HepG2 (cell line): ENCODE data around the gene CENPP. TPM values are rescaled to one million over a fixed set of nuclear protein-coding genes. Genes with fewer than 3 reads are reported as not detected.

ENCODE experiments used
- ATAC-seq: fragments of 200-7000 bp; cut with Tn5 transposase; 3 replicates; pipeline ENCODE4 v1.9.1; 2020; ENCODE audit warnings: mild to moderate bottlenecking, moderate library complexity
- BruUV-seq: library from RNA; stranded (reverse); fragments of 400-500 nt; replicated peaks from 2 replicates; lab custom pipeline; 2021; lab: Mats Ljungman, UMichigan
- CTCF ChIA-PET: fragments of 300-600 bp; formaldehyde crosslinking; extraction: SDS; loops from one replicate; lab custom pipeline; 2021; ENCODE audit warnings: low total read pairs, inconsistent platforms, low intra/inter-chr PET ratio; lab: Yijun Ruan, JAX
- POLR2A ChIA-PET: fragments of 350-600 bp; sonication (Branson Sonifier 250); formaldehyde crosslinking; loops from one replicate; lab custom pipeline; 2020; ENCODE audit warnings: antibody characterized with exemption, inconsistent platforms; lab: Yijun Ruan, JAX
- DNase-seq: peaks from one replicate; pipeline ENCODE4 v3.0.0-alpha.2; 2015; ENCODE audit warnings: low spot score
- FAIRE-seq: peaks from 3 replicates; lab custom pipeline; 2011; peaks lifted over from hg19 to GRCh38; lab: Jason Lieb, UNC
- H2AFZ ChIP-seq: one replicate; pipeline ENCODE4 v1.6.1; 2011; ENCODE audit warnings: low read length, inconsistent platforms
- H3K27ac ChIP-seq: fragments of 300-600 bp; 3 replicates; pipeline ENCODE4 v1.8.0; 2011; ENCODE audit warnings: mixed run types, mild to moderate bottlenecking, mixed read lengths, low read length, inconsistent platforms; ENCODE audit not compliant: insufficient read depth; ENCODE audit errors: extremely low read length
- H3K27me3 ChIP-seq, 2 experiments: fragments of 200-600 bp in 1 of 2; 2 replicates in 1 of 2; 3 replicates in 1 of 2; pipeline versions ENCODE4 v1.6.0 to v1.8.0; 2011; ENCODE audit warnings: low read length in 2 of 2, mild to moderate bottlenecking in 2 of 2, moderate library complexity in 2 of 2, inconsistent platforms in 1 of 2; ENCODE audit not compliant: insufficient read depth in 2 of 2, control insufficient read depth in 1 of 2
- H3K36me3 ChIP-seq, 2 experiments: fragments of 200-600 bp in 1 of 2; replicated peaks in 1 of 2; 2 replicates in 1 of 2; 3 replicates in 1 of 2; pipeline versions ENCODE4 v1.5.1 to v1.8.0; 2011; ENCODE audit warnings: low read length in 2 of 2, inconsistent platforms in 1 of 2; ENCODE audit not compliant: insufficient read depth in 2 of 2, control insufficient read depth in 1 of 2
- H3K4me1 ChIP-seq: 2 replicates; pipeline ENCODE4 v1.5.1; 2012; ENCODE audit warnings: low read length, inconsistent platforms; ENCODE audit not compliant: insufficient read depth
- H3K4me2 ChIP-seq: 2 replicates; pipeline ENCODE4 v1.6.0; 2011; ENCODE audit warnings: low read depth, low read length, inconsistent platforms
- H3K4me3 ChIP-seq, 3 experiments: fragments of 200-600 bp in 1 of 3; sonication (generic), shearing (Covaris generic) in 1 of 3; replicated peaks in 1 of 3; 2 replicates each; pipeline ENCODE4 v1.5.1; 2011 to 2016; ENCODE audit warnings: low read length in 3 of 3, inconsistent platforms in 2 of 3, low read depth in 2 of 3, mild to moderate bottlenecking in 2 of 3, control low read depth in 1 of 3, mixed read lengths in 1 of 3; ENCODE audit not compliant: insufficient read depth in 1 of 3
- H3K79me2 ChIP-seq: one replicate; pipeline ENCODE4 v1.6.1; 2011; ENCODE audit warnings: low read length, inconsistent platforms; ENCODE audit not compliant: insufficient read depth
- H3K9ac ChIP-seq: 2 replicates; pipeline ENCODE4 v1.6.0; 2011; ENCODE audit warnings: mild to moderate bottlenecking, low read depth, low read length, inconsistent platforms; ENCODE audit not compliant: insufficient read depth
- H3K9me3 ChIP-seq: 2 replicates; pipeline ENCODE4 v1.5.1; 2012; ENCODE audit warnings: mild to moderate bottlenecking, low read length
- H4K20me1 ChIP-seq: 2 replicates; pipeline ENCODE4 v1.6.0; 2011; ENCODE audit warnings: inconsistent platforms, mild to moderate bottlenecking, low read length, moderate library complexity; ENCODE audit not compliant: insufficient read depth
- ATF2 ChIP-seq: sonication (generic); formaldehyde crosslinking; IDR thresholded peaks from 2 replicates; pipeline ENCODE4 v1.4.0; 2020; ENCODE audit warnings: missing genetic modification reagents
- CREBL2 ChIP-seq: sonication (generic); formaldehyde crosslinking; IDR thresholded peaks from 2 replicates; pipeline ENCODE4 v1.8.1; 2023; ENCODE audit warnings: missing genetic modification reagents, mild to moderate bottlenecking, borderline replicate concordance
- DNMT3B ChIP-seq: conservative IDR thresholded peaks from 2 replicates; pipeline ENCODE4 v1.6.1; 2016; ENCODE audit warnings: missing biosample characterization, control low read depth
- FOXO4 ChIP-seq: sonication (generic); formaldehyde crosslinking; conservative IDR thresholded peaks from 2 replicates; pipeline ENCODE4 v1.8.1; 2023; ENCODE audit warnings: missing genetic modification reagents
- HNF4A ChIP-seq: sonication (generic); formaldehyde crosslinking; IDR thresholded peaks from 2 replicates; pipeline ENCODE4 v1.4.0; 2020; ENCODE audit warnings: missing genetic modification reagents
- NCOA1 ChIP-seq: sonication (generic); formaldehyde crosslinking; IDR thresholded peaks from 2 replicates; pipeline ENCODE4 v1.9.0; 2021; ENCODE audit warnings: missing genetic modification reagents
- NCOA2 ChIP-seq: sonication (generic); formaldehyde crosslinking; IDR thresholded peaks from 2 replicates; pipeline ENCODE4 v1.8.0; 2022; ENCODE audit warnings: inconsistent platforms
- PHB2 ChIP-seq: fragments of 450-650 bp; IDR thresholded peaks from 2 replicates; pipeline ENCODE4 v1.6.1; 2018; ENCODE audit not compliant: partially characterized antibody
- PRPF4 ChIP-seq: fragments of 200-400 bp; formaldehyde crosslinking; IDR thresholded peaks from 2 replicates; pipeline ENCODE4 v1.6.1; 2016; ENCODE audit warnings: low read length, low read depth; ENCODE audit not compliant: poor library complexity, severe bottlenecking
- STAT6 ChIP-seq: sonication (generic); formaldehyde crosslinking; IDR thresholded peaks from 2 replicates; pipeline ENCODE4 v1.4.0; 2020; ENCODE audit warnings: missing genetic modification reagents, mild to moderate bottlenecking, borderline replicate concordance
- ZBTB10 ChIP-seq: sonication (generic); formaldehyde crosslinking; IDR thresholded peaks from 2 replicates; pipeline ENCODE4 v1.4.0; 2020; ENCODE audit warnings: missing genetic modification reagents, borderline replicate concordance
- ZNF282 ChIP-seq: fragments of 450-650 bp; IDR thresholded peaks from 2 replicates; pipeline ENCODE4 v1.6.1; 2018; ENCODE audit not compliant: partially characterized antibody
- ZNF614 ChIP-seq: IDR thresholded peaks from 2 replicates; pipeline ENCODE4 v1.6.1; 2018; ENCODE audit warnings: missing biosample characterization, missing genetic modification reagents, inconsistent platforms, borderline replicate concordance
- ZNF652 ChIP-seq: IDR thresholded peaks from 2 replicates; pipeline ENCODE4 v1.6.1; 2016; ENCODE audit warnings: low read depth, borderline replicate concordance
- WGBS: methylation state at CpG from one replicate; pipeline ENCODE4 v1.1.6; 2017; ENCODE audit warnings: low lambda C conversion rate; 5-methylcytosine and 5-hydroxymethylcytosine counted together
- in situ Hi-C: cut with HindIII; loops from 2 replicates; pipeline ENCODE4 v1.10.0; 2017; ENCODE audit warnings: low pct_unique_long_range_greater_than_20kb; ENCODE audit not compliant: extremely low pct_ligation_motif_present
- intact Hi-C: fragments of 100-400 bp; cut with micrococcal nuclease; formaldehyde crosslinking; loops from one replicate; pipeline ENCODE4 v1.10.0; 2022; ENCODE audit not compliant: unreplicated experiment
- polyA plus RNA-seq, 8 experiments: library from polyadenylated mRNA; depleted of rRNA in 3 of 8; stranded (reverse) in 7 of 8; unstranded in 1 of 8; fragments of >200 nt; fragmentation: Illumina TruSeq in 4 of 8; extraction: Trizol in 4 of 8; gene quantifications; 2 replicates each; pipeline versions ENCODE4 v1.2.1 to v1.2.3, GENCODE V29; 2011 to 2016; ENCODE audit warnings: low read depth in 4 of 8, missing spikeins in 1 of 8, mixed read lengths in 1 of 8; ENCODE audit not compliant: insufficient read depth in 1 of 8
- total RNA-seq, 5 experiments: library from RNA; depleted of rRNA; stranded (reverse); fragments of >200 nt; fragmentation: Illumina TruSeq; extraction: Trizol; gene quantifications; 2 replicates each; pipeline ENCODE4 v1.2.3, GENCODE V29; 2016; ENCODE audit warnings: low read depth in 1 of 5

CENPP gene
- total and polyA plus RNA-seq, 2 of the 13 experiments (the other 11 are each of a cell fraction or from before 2014, with no cell fraction given), result 2.0 to 11.4 TPM

- TF ChIP-seq CREBL2, result no peak
Observed at GRCh38 chr9:92639791-92640271, 314.1 kb downstream of the CENPP start (continued).

- ChIA-PET POLR2A (no interaction called here), CTCF (no interaction called here)
- in situ Hi-C loops, result no loop called here
- BruUV-seq, result no TSS peak
- Histone ChIP-seq H3K9ac (no peak overlapping the region), H3K4me3 (no peak overlapping the region), H3K9me3 (no peaks in the 10 kb centered on the region), H3K36me3 (peaks cover 25 to 82% of the 10 kb centered on the region in 2 experiments), H3K4me1 (no peaks in the 10 kb centered on the region), H3K79me2 (no peaks in the 10 kb centered on the region), H3K27ac (no peak overlapping the region), H3K4me2 (no peak overlapping the region), H2AFZ (no peak overlapping the region), H4K20me1 (no peaks in the 10 kb centered on the region), H3K27me3 (no peaks in the 10 kb centered on the region)
- ATAC-seq, result no peak
- intact Hi-C loops, result no loop called here
- 97% methylated on average over 6 of the region's 8 CpGs for WGBS
- no peak for FAIRE-seq
- no peak for DNase-seq
- no peak for TF ChIP-seq ZNF652 (CRISPR knock-in tag)
- TF ChIP-seq ZBTB10 (CRISPR knock-in tag), result no peak
- no peak for TF ChIP-seq ZNF614 (CRISPR knock-in tag)
- TF ChIP-seq STAT6 (CRISPR knock-in tag), result no peak
- no peak for TF ChIP-seq FOXO4 (CRISPR knock-in tag)
- no peak for TF ChIP-seq ZNF282
- no peak for TF ChIP-seq PRPF4
- no peak for TF ChIP-seq NCOA2
- TF ChIP-seq DNMT3B (CRISPR knock-in tag), result no peak
- no peak for TF ChIP-seq HNF4A (CRISPR knock-in tag)
- TF ChIP-seq ATF2 (CRISPR knock-in tag), result no peak
- no peak for TF ChIP-seq NCOA1 (CRISPR knock-in tag)
- no peak for TF ChIP-seq PHB2
Observed at GRCh38 chr9:92640398-92641091, 314.8 kb downstream of the CENPP start.
